HEK293 (cell line): ENCODE data around the gene S100A11.

ENCODE experiments used
- CTCF ChIA-PET: fragments of 350-600 bp; formaldehyde crosslinking; extraction: SDS; loops from one replicate; lab custom pipeline; 2021; ENCODE audit warnings: antibody characterized with exemption; lab: Yijun Ruan, JAX
- POLR2A ChIA-PET: fragments of 300-600 bp; formaldehyde crosslinking; extraction: SDS; loops from one replicate; lab custom pipeline; 2020; ENCODE audit warnings: antibody characterized with exemption, inconsistent platforms; lab: Yijun Ruan, JAX
- H3K27ac ChIP-seq: fragments of 200-500 bp; sonication (Bioruptor generic); 2 replicates; pipeline ENCODE4 v1.5.1; 2014; ENCODE audit warnings: low read depth, low read length, control low read depth, inconsistent platforms; ENCODE audit errors: extremely low read depth
- H3K36me3 ChIP-seq, 2 experiments: fragments of 200-500 bp in 1 of 2; sonication (Bioruptor generic) in 1 of 2; 1 replicate in 1 of 2; 2 replicates in 1 of 2; pipeline ENCODE4 v1.5.1; 2014 to 2017; ENCODE audit warnings: inconsistent platforms in 2 of 2, low read length in 2 of 2; ENCODE audit not compliant: control insufficient read depth in 2 of 2, insufficient read depth in 1 of 2
- H3K4me1 ChIP-seq: fragments of 200-500 bp; sonication (Bioruptor generic); 2 replicates; pipeline ENCODE4 v1.5.1; 2014; ENCODE audit warnings: mild to moderate bottlenecking, low read length, inconsistent platforms; ENCODE audit not compliant: control insufficient read depth, insufficient read depth
- H3K4me3 ChIP-seq: 2 replicates; pipeline ENCODE4 v1.5.1; 2011; ENCODE audit warnings: low read depth, mild to moderate bottlenecking, control low read depth, low read length, moderate library complexity
- H3K9me3 ChIP-seq: fragments of 200-500 bp; sonication (Bioruptor generic); 2 replicates; pipeline ENCODE4 v1.5.1; 2014; ENCODE audit warnings: low read depth, low read length, inconsistent platforms; ENCODE audit not compliant: control insufficient read depth, insufficient read depth
- HOXD13 ChIP-seq: sonication (generic); formaldehyde crosslinking; IDR thresholded peaks from 2 replicates; pipeline ENCODE4 v1.8.0; 2022; ENCODE audit warnings: missing genetic modification reagents, borderline replicate concordance
- KLF7 ChIP-seq: fragments of 450-650 bp; formaldehyde crosslinking; IDR thresholded peaks from 2 replicates; pipeline ENCODE4 v1.5.1; 2016; ENCODE audit warnings: missing biosample characterization, missing genetic modification characterization, borderline replicate concordance
- SCRT2 ChIP-seq: fragments of 450-650 bp; formaldehyde crosslinking; IDR thresholded peaks from 2 replicates; pipeline ENCODE4 v1.5.1; 2016; ENCODE audit warnings: missing biosample characterization, missing genetic modification characterization
- ZNF112 ChIP-seq: fragments of 450-650 bp; formaldehyde crosslinking; IDR thresholded peaks from 2 replicates; pipeline ENCODE4 v1.5.0; 2017; ENCODE audit warnings: missing biosample characterization, missing genetic modification characterization
- ZNF114 ChIP-seq: fragments of 450-650 bp; formaldehyde crosslinking; IDR thresholded peaks from 2 replicates; pipeline ENCODE4 v1.5.0; 2017; ENCODE audit warnings: missing biosample characterization, missing genetic modification characterization
- ZNF140 ChIP-seq: fragments of 450-650 bp; formaldehyde crosslinking; IDR thresholded peaks from 2 replicates; pipeline ENCODE4 v1.5.1; 2016; ENCODE audit warnings: missing biosample characterization, missing genetic modification characterization
- ZNF184 ChIP-seq: fragments of 450-650 bp; IDR thresholded peaks from 2 replicates; pipeline ENCODE4 v1.5.1; 2018; ENCODE audit warnings: missing biosample characterization, mild to moderate bottlenecking, missing genetic modification characterization
- ZNF24 ChIP-seq: fragments of 450-650 bp; formaldehyde crosslinking; IDR thresholded peaks from 2 replicates; pipeline ENCODE4 v1.5.1; 2016; ENCODE audit warnings: missing biosample characterization, missing genetic modification characterization
- ZNF248 ChIP-seq: fragments of 450-650 bp; formaldehyde crosslinking; IDR thresholded peaks from 2 replicates; pipeline ENCODE4 v1.5.1; 2017; ENCODE audit warnings: missing biosample characterization, missing genetic modification characterization
- ZNF311 ChIP-seq: fragments of 450-650 bp; formaldehyde crosslinking; IDR thresholded peaks from 2 replicates; pipeline ENCODE4 v1.5.1; 2017; ENCODE audit warnings: missing biosample characterization, missing genetic modification characterization, borderline replicate concordance
- ZNF366 ChIP-seq: fragments of 450-650 bp; formaldehyde crosslinking; conservative IDR thresholded peaks from 2 replicates; pipeline ENCODE4 v1.5.1; 2016; ENCODE audit warnings: missing biosample characterization, missing genetic modification characterization
- ZNF416 ChIP-seq: fragments of 450-650 bp; formaldehyde crosslinking; IDR thresholded peaks from 2 replicates; pipeline ENCODE4 v1.5.1; 2016; ENCODE audit warnings: missing biosample characterization, missing genetic modification characterization
- ZNF426 ChIP-seq: fragments of 450-650 bp; formaldehyde crosslinking; IDR thresholded peaks from 2 replicates; pipeline ENCODE4 v1.5.1; 2017; ENCODE audit warnings: missing biosample characterization, missing genetic modification characterization, mild to moderate bottlenecking, inconsistent platforms, moderate library complexity
- ZNF510 ChIP-seq: fragments of 450-650 bp; formaldehyde crosslinking; IDR thresholded peaks from 2 replicates; pipeline ENCODE4 v1.5.1; 2018; ENCODE audit warnings: mild to moderate bottlenecking, missing genetic modification characterization, missing biosample characterization; ENCODE audit not compliant: insufficient replicate concordance
- ZNF560 ChIP-seq: fragments of 450-650 bp; formaldehyde crosslinking; IDR thresholded peaks from 2 replicates; pipeline ENCODE4 v1.5.1; 2017; ENCODE audit warnings: missing biosample characterization, missing genetic modification characterization, borderline replicate concordance
- ZNF596 ChIP-seq: fragments of 450-650 bp; IDR thresholded peaks from 2 replicates; pipeline ENCODE4 v1.5.0; 2018; ENCODE audit warnings: missing biosample characterization, mild to moderate bottlenecking, missing genetic modification characterization, moderate library complexity
- ZNF621 ChIP-seq: fragments of 450-650 bp; formaldehyde crosslinking; IDR thresholded peaks from 2 replicates; pipeline ENCODE4 v1.5.1; 2017; ENCODE audit warnings: missing biosample characterization, missing genetic modification characterization
- ZNF623 ChIP-seq: fragments of 450-650 bp; formaldehyde crosslinking; IDR thresholded peaks from 2 replicates; pipeline ENCODE4 v1.5.1; 2016; ENCODE audit warnings: missing biosample characterization, missing genetic modification characterization
- ZNF660 ChIP-seq: fragments of 450-650 bp; IDR thresholded peaks from 2 replicates; pipeline ENCODE4 v1.5.1; 2018; ENCODE audit warnings: missing biosample characterization, mild to moderate bottlenecking, missing genetic modification characterization
- ZNF747 ChIP-seq: fragments of 450-650 bp; formaldehyde crosslinking; IDR thresholded peaks from 2 replicates; pipeline ENCODE4 v1.5.1; 2016; ENCODE audit warnings: missing biosample characterization, missing genetic modification characterization
- ZNF776 ChIP-seq: fragments of 450-650 bp; formaldehyde crosslinking; IDR thresholded peaks from 2 replicates; pipeline ENCODE4 v1.5.0; 2017; ENCODE audit warnings: missing biosample characterization, missing genetic modification characterization, borderline replicate concordance
- ZNF830 ChIP-seq: fragments of 450-650 bp; IDR thresholded peaks from 2 replicates; pipeline ENCODE4 v1.5.0; 2018; ENCODE audit warnings: missing biosample characterization, missing genetic modification characterization, low read depth, mild to moderate bottlenecking, moderate library complexity
- TF ChIP-seq, protein P1 (sequence below): fragments of 450-650 bp; formaldehyde crosslinking; IDR thresholded peaks from 2 replicates; pipeline ENCODE4 v1.5.1; 2016; ENCODE audit warnings: missing biosample characterization, missing genetic modification characterization
- TF ChIP-seq, protein P2 (sequence below): fragments of 450-650 bp; formaldehyde crosslinking; IDR thresholded peaks from 2 replicates; pipeline ENCODE4 v1.5.1; 2016; ENCODE audit warnings: missing biosample characterization, missing genetic modification characterization
- TF ChIP-seq, protein P3 (sequence below): fragments of 450-650 bp; formaldehyde crosslinking; IDR thresholded peaks from 2 replicates; pipeline ENCODE4 v1.5.1; 2016; ENCODE audit warnings: missing biosample characterization, missing genetic modification characterization
- TF ChIP-seq, protein P4 (sequence below): fragments of 450-650 bp; formaldehyde crosslinking; IDR thresholded peaks from 2 replicates; pipeline ENCODE4 v1.5.1; 2016; ENCODE audit warnings: missing biosample characterization, missing genetic modification characterization
- TF ChIP-seq, protein P5 (sequence below): fragments of 450-650 bp; formaldehyde crosslinking; IDR thresholded peaks from 2 replicates; pipeline ENCODE4 v1.5.1; 2016; ENCODE audit warnings: missing biosample characterization, missing genetic modification characterization

Gene S100A11

DNA sequence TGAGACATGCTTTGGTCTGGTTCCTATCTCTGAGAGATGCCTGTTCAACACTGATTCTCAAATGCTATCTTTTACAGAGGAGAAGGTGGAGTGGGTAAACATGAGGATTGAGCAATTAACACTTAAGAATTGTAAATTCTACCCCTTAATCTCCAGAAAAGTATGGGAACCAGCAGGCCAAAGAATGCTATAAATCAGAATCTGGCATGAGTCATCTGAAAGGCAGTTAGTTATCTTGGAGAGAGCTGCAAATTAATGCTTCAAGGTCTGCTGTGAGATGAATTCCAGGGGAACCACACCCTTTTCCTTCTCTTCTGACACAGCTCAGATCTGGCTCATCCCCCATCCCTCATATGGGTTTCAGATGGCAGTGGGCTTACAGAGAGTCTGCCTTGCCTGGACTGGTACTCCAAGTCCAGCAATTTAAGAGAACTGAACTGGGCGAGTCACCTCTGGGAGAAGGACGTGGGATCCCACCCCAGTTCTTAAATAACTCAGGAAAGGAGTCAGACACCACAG is 48.3 kb downstream of the S100A11 start:
- Histone ChIP-seq H3K4me1 (peaks cover 39% of the 10 kb centered on the region), H3K36me3 (peaks cover 14 to 30% of the 10 kb centered on the region in 2 experiments; a peak in 2 of 3 replicates), H3K4me3 (no peak overlapping the region), H3K9me3 (no peaks in the 10 kb centered on the region), H3K27ac (peak overlapping the region; percentile 50; the same call in 1 of the 2 replicates)
- POLR2A ChIA-PET, result interaction anchor here (1.0 to 3.5 kb wide), 11 partner anchors 9 to 79 kb away, joined by 3 to 24 read pairs (median 5); partner anchors contain the start of genes S100A11 and THEM4
- CTCF ChIA-PET, result interaction anchor here (0.6 to 9.3 kb wide), 8 partner anchors 8 to 152 kb away, joined by 3 to 131 read pairs (median 6); no protein-coding TSS in a partner anchor
- no peak for TF ChIP-seq ZNF184 (tag by site-specific recombination)
- no peak for TF ChIP-seq ZNF140 (tag by site-specific recombination)
- TF ChIP-seq ZNF510, result no peak
- TF ChIP-seq ZNF311 (tag by site-specific recombination), result no peak
- peak; percentile 62; the same call in 1 of the 2 replicates for TF ChIP-seq ZNF660
- TF ChIP-seq, protein P1, sequence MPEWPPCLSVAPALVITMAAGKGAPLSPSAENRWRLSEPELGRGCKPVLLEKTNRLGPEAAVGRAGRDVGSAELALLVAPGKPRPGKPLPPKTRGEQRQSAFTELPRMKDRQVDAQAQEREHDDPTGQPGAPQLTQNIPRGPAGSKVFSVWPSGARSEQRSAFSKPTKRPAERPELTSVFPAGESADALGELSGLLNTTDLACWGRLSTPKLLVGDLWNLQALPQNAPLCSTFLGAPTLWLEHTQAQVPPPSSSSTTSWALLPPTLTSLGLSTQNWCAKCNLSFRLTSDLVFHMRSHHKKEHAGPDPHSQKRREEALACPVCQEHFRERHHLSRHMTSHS (tag by site-specific recombination), result no peak
- peak; percentile 95 for TF ChIP-seq ZNF24 (tag by site-specific recombination)
- peak; percentile 93 for TF ChIP-seq ZNF366 (tag by site-specific recombination)
- peak; percentile 96; the same call in 1 of the 2 replicates for TF ChIP-seq KLF7 (tag by site-specific recombination)
- no peak for TF ChIP-seq ZNF747 (tag by site-specific recombination)
- TF ChIP-seq ZNF114, result no peak
- TF ChIP-seq ZNF416, result no peak
- TF ChIP-seq HOXD13 (CRISPR knock-in tag), result peak; percentile 76; the same call in 1 of the 2 replicates
- TF ChIP-seq ZNF621 (tag by site-specific recombination), result no peak
- no peak for TF ChIP-seq ZNF560
- TF ChIP-seq, protein P2, sequence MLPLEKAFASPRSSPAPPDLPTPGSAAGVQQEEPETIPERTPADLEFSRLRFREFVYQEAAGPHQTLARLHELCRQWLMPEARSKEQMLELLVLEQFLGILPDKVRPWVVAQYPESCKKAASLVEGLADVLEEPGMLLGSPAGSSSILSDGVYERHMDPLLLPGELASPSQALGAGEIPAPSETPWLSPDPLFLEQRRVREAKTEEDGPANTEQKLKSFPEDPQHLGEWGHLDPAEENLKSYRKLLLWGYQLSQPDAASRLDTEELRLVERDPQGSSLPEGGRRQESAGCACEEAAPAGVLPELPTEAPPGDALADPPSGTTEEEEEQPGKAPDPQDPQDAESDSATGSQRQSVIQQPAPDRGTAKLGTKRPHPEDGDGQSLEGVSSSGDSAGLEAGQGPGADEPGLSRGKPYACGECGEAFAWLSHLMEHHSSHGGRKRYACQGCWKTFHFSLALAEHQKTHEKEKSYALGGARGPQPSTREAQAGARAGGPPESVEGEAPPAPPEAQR (tag by site-specific recombination), result no peak
- TF ChIP-seq, protein P3, sequence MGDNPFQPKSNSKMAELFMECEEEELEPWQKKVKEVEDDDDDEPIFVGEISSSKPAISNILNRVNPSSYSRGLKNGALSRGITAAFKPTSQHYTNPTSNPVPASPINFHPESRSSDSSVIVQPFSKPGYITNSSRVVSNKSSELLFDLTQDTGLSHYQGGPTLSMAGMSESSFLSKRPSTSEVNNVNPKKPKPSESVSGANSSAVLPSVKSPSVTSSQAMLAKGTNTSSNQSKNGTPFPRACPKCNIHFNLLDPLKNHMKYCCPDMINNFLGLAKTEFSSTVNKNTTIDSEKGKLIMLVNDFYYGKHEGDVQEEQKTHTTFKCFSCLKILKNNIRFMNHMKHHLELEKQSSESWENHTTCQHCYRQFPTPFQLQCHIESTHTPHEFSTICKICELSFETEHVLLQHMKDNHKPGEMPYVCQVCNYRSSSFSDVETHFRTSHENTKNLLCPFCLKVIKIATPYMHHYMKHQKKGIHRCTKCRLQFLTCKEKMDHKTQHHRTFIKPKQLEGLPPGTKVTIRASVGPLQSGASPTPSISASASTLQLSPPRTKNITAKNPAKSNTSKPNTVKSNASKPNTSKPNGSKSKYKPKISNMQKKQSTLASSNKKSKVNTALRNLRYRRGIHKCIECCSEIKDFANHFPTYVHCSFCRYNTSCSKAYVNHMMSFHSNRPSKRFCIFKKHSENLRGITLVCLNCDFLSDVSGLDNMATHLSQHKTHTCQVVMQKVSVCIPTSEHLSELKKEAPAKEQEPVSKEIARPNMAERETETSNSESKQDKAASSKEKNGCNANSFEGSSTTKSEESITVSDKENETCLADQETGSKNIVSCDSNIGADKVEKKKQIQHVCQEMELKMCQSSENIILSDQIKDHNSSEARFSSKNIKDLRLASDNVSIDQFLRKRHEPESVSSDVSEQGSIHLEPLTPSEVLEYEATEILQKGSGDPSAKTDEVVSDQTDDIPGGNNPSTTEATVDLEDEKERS, result 0 out of 2 replicates have a peak, but pooled peaks have one; percentile 11
- TF ChIP-seq ZNF776 (tag by site-specific recombination), result no peak
- no peak for TF ChIP-seq ZNF426
- TF ChIP-seq, protein P4, sequence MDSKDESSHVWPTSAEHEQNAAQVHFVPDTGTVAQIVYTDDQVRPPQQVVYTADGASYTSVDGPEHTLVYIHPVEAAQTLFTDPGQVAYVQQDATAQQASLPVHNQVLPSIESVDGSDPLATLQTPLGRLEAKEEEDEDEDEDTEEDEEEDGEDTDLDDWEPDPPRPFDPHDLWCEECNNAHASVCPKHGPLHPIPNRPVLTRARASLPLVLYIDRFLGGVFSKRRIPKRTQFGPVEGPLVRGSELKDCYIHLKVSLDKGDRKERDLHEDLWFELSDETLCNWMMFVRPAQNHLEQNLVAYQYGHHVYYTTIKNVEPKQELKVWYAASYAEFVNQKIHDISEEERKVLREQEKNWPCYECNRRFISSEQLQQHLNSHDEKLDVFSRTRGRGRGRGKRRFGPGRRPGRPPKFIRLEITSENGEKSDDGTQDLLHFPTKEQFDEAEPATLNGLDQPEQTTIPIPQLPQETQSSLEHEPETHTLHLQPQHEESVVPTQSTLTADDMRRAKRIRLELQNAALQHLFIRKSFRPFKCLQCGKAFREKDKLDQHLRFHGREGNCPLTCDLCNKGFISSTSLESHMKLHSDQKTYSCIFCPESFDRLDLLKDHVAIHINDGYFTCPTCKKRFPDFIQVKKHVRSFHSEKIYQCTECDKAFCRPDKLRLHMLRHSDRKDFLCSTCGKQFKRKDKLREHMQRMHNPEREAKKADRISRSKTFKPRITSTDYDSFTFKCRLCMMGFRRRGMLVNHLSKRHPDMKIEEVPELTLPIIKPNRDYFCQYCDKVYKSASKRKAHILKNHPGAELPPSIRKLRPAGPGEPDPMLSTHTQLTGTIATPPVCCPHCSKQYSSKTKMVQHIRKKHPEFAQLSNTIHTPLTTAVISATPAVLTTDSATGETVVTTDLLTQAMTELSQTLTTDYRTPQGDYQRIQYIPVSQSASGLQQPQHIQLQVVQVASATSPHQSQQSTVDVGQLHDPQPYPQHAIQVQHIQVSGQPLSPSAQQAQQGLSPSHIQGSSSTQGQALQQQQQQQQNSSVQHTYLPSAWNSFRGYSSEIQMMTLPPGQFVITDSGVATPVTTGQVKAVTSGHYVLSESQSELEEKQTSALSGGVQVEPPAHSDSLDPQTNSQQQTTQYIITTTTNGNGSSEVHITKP (tag by site-specific recombination), result peak; percentile 77
- TF ChIP-seq, protein P5, sequence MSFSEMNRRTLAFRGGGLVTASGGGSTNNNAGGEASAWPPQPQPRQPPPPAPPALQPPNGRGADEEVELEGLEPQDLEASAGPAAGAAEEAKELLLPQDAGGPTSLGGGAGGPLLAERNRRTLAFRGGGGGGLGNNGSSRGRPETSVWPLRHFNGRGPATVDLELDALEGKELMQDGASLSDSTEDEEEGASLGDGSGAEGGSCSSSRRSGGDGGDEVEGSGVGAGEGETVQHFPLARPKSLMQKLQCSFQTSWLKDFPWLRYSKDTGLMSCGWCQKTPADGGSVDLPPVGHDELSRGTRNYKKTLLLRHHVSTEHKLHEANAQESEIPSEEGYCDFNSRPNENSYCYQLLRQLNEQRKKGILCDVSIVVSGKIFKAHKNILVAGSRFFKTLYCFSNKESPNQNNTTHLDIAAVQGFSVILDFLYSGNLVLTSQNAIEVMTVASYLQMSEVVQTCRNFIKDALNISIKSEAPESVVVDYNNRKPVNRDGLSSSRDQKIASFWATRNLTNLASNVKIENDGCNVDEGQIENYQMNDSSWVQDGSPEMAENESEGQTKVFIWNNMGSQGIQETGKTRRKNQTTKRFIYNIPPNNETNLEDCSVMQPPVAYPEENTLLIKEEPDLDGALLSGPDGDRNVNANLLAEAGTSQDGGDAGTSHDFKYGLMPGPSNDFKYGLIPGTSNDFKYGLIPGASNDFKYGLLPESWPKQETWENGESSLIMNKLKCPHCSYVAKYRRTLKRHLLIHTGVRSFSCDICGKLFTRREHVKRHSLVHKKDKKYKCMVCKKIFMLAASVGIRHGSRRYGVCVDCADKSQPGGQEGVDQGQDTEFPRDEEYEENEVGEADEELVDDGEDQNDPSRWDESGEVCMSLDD (tag by site-specific recombination), result no peak
- no peak for TF ChIP-seq ZNF248
- TF ChIP-seq ZNF596 (tag by site-specific recombination), result no peak
- TF ChIP-seq ZNF112 (tag by site-specific recombination), result no peak
- TF ChIP-seq SCRT2 (tag by site-specific recombination), result no peak
- TF ChIP-seq ZNF623, result peak; percentile 35; the same call in 1 of the 2 replicates
- no peak for TF ChIP-seq ZNF830 (tag by site-specific recombination)
